Measurements from ENCODE around the gene PEX16. TPM values are rescaled to one million over a fixed set of nuclear protein-coding genes. Genes with fewer than 3 reads are reported as not detected.

The PEX16 gene
- 10 to 100 TPM; 32.1 to 35.3 TPM for total RNA-seq

DNA sequence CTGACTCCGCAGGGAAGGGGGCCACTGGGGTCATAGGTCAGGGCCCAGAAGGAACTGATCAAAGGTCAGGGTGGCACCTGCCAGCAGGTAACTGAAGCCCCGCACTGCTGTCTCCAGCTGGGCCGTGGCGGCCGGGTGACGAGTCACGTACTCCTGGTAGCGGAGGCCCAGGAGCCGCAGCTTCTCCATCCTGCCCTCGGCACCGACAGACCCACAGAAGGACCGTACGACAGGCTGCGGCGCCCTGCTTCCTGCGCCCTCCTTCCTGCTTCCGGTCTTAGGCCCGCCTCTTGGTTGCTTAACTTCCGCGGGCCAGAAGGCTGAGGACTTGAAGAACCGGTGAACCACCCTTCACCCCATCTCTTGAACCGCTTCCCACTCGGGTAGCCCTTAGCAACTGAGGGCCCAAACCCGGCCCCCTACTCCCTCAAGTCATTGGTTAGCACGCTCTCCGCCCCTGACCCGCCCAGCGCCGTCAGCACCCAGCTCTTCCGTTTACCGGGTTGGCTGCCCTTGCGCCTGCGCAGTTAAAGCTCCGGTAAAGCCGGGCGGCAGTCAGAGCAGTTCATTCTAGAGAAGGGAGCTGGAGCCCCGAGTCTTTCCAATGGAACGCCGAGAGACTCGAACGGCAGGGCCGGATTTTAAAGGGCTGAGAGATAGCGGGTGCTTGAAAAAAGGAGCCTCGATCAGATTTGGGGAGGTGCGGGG lies at the start of gene PEX16:
PEX16 (minus strand) TSS at position 255 of the 708 bp plus-strand sequence; CDS start at position 189, 66 bp downstream.
- POLR2A ChIA-PET = interaction anchor here (0.6 to 1.0 kb wide), 5 partner anchors 13 to 204 kb away, joined by 3 to 7 read pairs (median 3); partner anchors contain the start of gene SLC35C1
- CTCF ChIA-PET = interaction anchor here (0.7 to 1.7 kb wide), 4 partner anchors 13 to 71 kb away, joined by 3 to 4 read pairs (median 4); partner anchors contain the start of gene CRY2

- POLR2A ChIA-PET = interaction anchor here (0.6 kb wide), 1 partner anchor 25 kb away, joined by 5 read pairs; no protein-coding TSS in a partner anchor
- CTCF ChIA-PET = interaction anchor here (0.7 to 3.0 kb wide), 13 partner anchors 9 to 349 kb away, joined by 3 to 34 read pairs (median 4); no protein-coding TSS in a partner anchor
These were observed 47.3 kb upstream of the PEX16 start for GRCh38 chr11:45964911-45965389.

- POLR2A ChIA-PET = no interaction called here
- CTCF ChIA-PET = no interaction called here
These were observed 44.1 kb upstream of the PEX16 start for GRCh38 chr11:45961751-45962240.

DNA sequence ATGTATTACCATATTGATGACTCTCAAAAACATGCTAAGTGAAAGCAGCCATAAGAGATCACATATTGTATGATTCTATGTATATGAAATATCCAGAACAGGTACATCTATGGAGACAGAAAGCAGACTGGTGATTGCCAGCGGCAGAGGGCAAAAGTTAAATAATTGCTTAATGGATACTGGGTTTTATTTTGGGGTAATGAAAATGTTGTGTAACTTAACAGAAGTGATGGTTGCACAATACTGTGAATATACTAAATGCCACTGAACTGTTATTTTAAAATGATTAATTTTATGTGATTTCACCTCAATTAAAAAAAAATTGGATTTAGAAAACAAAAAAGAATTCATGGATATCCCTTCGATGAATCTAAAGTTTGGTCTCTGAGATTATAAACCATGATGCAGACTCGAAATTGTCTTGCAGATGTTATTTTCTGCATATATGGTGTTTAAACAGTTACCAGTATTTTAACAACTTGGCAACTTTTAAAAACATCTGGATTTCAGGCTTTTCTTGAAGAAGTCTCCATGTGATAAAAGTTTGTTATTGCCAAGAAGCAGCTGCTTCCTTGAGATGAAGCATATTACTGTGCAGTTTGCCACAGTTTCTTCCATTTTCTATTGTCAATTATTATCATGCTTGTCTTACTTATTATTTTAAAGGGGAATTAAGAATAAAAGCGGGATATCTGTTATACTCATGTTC lies 42.9 kb upstream of the PEX16 start:
- ChIA-PET POLR2A (no interaction called here), CTCF (no interaction called here)

- ChIA-PET CTCF (no interaction called here), POLR2A (no interaction called here)
These were observed 42.2 kb upstream of the PEX16 start for GRCh38 chr11:45959851-45960250.

DNA sequence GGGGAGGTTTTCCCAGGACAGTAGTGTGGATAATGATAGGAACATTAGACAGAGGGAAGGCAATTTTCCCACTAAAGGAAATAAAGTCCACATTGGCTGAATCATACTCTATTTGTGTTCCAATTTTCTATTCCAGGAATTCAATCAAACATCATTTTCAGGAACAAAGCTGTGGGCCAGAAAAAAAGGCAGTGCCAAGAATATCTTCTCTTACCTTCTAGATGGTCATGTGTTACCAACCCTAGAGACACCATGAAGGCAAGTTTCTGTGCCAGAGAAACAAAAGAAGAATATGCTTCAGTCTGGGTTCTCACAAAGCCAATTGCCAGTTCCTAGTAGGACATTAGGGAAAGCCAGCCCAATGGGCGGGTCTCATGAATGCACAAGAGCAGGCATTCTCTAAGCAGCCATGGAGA lies 32.3 kb upstream of the PEX16 start:
- ChIA-PET POLR2A (no interaction called here), CTCF (interaction anchor here (0.7 kb wide), 1 partner anchor 34 kb away, joined by 3 read pairs; no protein-coding TSS in a partner anchor)

GRCh38 chr11:45948356-45948755 lies 30.7 kb upstream of the PEX16 start:
- CTCF ChIA-PET = no interaction called here

GRCh38 chr11:45947885-45948284 lies 30.2 kb upstream of the PEX16 start:
- POLR2A ChIA-PET = no interaction called here
- CTCF ChIA-PET = no interaction called here

More at GRCh38 chr11:45948356-45948755, 30.7 kb upstream of the PEX16 start:
- POLR2A ChIA-PET = no interaction called here

DNA sequence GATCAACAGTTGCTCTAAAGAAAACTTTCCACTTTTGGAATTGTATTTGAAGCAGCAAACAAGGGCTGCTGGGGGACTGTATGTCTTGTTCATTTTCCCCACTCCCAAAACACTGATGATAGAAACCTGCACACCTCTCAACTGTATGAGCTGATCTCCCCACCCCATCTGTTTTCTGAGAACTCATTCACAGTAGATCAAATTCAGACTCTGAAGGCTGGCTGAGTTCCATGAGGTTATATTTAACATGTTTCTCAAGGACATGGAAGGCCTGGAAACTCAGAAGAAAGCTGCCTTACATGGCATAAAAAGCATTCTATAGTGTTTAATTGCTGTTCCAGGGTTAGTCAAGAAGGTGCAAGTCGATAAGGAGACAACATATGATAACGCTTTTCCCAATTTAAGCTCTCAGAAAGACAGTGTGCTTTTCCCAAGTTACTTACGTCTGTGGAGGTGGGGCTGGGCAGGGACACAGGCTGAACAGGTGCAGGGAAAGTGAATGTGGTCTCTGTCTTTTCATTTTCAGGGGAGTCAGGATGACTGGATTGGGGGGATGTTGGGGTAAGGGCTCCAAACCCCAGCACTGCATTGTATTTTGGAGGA lies 27.8 kb upstream of the PEX16 start:
- ChIA-PET CTCF (no interaction called here), POLR2A (no interaction called here)

DNA sequence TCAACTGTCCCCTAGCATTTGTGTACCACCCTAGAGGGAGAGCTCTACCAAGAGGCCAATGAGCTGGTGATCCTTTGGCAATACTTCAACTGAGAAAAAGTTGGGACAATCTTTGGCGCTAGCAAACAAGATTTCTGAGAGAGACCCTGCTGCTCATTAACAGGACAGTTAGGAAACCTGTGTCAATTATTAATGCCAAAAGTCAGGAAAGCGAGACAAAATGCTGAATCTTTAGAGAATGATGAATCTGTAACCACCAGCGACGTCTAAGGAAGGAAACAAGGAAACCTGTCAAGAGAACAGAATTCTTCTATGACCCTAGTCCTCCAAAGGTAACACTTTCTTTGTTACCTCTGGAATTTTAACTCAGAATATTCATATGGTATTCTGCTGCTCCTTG lies 24.7 kb upstream of the PEX16 start:
- ChIA-PET CTCF (no interaction called here), POLR2A (no interaction called here)

GRCh38 chr11:45941285-45941684 lies 23.6 kb upstream of the PEX16 start:
- CTCF ChIA-PET = no interaction called here
- POLR2A ChIA-PET = interaction anchor here (0.6 kb wide), 1 partner anchor 179 kb away, joined by 4 read pairs; no protein-coding TSS in a partner anchor

DNA sequence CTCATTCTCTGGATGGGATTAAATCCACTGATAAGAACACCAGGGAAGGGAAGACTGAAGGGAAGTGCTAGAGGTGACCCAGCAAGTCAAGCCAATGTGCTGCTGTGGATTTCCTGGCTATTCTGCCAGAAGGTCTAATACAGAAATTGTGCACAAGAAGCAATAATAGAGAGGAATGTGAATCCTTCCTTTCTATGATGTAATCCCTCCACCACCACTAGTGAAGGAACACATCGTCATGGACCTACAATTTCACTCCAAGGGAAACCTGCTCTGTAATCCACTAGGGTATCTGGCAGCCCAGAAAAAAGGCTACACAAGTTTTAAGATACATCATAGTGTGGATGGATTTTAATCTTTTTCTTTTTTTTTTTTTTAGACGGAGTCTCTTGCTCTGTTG lies 22.2 kb upstream of the PEX16 start:
- CTCF ChIA-PET = interaction anchor here (0.6 kb wide), 1 partner anchor 22 kb away, joined by 4 read pairs; no protein-coding TSS in a partner anchor

DNA sequence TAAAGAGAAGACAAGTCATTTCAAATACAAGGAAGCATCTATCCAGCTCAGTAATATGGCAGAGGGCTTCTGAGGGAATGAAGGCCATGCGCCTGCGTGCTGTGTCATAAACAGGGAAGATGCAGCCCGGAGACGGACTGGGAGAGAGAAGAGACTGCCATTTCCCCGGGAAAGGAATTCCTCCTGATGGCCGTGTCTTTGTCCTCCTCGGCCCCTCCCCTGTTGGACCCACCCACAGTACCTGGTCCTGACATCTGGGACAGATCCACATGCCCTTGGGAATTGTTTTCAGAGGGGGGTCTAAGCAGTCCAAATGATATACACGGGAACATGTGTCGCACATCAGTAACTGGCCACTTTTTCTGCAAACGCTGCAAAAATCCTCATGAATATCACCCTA lies 20.2 kb upstream of the PEX16 start:
- CTCF ChIA-PET = no interaction called here
- POLR2A ChIA-PET = no interaction called here

More for the DNA sequence above, 22.2 kb upstream of the PEX16 start:
- POLR2A ChIA-PET = interaction anchor here (0.6 kb wide), 3 partner anchors 14 to 648 kb away, joined by 3 to 5 read pairs (median 5); no protein-coding TSS in a partner anchor

GRCh38 chr11:45936511-45937054 lies 18.9 kb upstream of the PEX16 start:
- ChIA-PET POLR2A (no interaction called here), CTCF (interaction anchor here (0.5 to 0.8 kb wide), 2 partner anchors 19 to 369 kb away, joined by 4 read pairs; partner anchors contain the start of gene PEX16)

GRCh38 chr11:45935349-45936064 lies 17.8 kb upstream of the PEX16 start:
- POLR2A ChIA-PET = interaction anchor here (0.6 kb wide), 1 partner anchor 16 kb away, joined by 3 read pairs; no protein-coding TSS in a partner anchor
- CTCF ChIA-PET = no interaction called here

- ChIA-PET POLR2A (no interaction called here), CTCF (no interaction called here)
These were observed 17.1 kb upstream of the PEX16 start for GRCh38 chr11:45934580-45935318.

DNA sequence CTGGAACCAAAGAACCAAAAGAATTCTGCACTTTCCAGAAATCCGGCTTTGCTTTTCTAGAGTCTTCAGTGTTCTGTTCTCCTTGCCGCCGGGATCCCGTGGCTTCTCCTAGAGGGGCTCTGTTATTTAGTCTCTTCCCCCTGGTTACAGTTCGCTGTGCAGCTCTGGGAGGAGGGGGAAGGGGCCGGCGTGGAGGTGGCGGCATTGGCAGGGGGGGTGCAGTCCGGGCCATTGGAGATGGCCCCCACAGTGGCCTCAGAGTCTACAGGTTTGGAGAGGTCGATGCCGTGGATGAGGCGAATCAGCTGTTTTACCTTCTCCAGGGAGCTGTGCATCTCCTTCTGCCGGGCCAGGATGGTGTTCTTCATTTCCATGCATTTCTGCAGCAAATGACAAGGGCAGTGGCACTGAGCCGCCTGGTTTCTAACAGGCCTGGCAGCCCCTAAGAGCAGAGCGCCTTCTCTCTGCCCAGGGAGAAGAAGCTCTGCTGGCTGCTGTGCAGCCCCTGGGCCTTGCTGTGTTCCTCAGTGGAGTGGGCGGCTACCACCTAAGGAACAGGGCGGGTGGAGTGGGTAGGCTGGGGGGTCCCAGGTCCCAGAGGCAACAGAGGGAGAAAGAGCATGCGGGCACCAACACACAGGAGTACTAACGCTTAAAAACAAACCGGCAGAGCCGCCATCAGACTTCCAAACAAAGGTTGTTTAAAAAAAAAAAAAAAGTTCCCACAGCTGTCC lies 16.3 kb upstream of the PEX16 start:
- ChIA-PET CTCF (no interaction called here), POLR2A (no interaction called here)
